HG03097 (cell line): ENCODE data around the gene ABCB10.
"Not testable (repeated sequence)": the region's sequence is repeated elsewhere in the genome, so short reads cannot be mapped to it uniquely, and the experiment has no call there.

Experiments
- ATAC-seq: cut with Tn5 transposase; IDR thresholded peaks from one replicate; pipeline ENCODE4 v1.9.1; 2021; ENCODE audit not compliant: unreplicated experiment, low FRiP score

Gene ABCB10

DNA sequence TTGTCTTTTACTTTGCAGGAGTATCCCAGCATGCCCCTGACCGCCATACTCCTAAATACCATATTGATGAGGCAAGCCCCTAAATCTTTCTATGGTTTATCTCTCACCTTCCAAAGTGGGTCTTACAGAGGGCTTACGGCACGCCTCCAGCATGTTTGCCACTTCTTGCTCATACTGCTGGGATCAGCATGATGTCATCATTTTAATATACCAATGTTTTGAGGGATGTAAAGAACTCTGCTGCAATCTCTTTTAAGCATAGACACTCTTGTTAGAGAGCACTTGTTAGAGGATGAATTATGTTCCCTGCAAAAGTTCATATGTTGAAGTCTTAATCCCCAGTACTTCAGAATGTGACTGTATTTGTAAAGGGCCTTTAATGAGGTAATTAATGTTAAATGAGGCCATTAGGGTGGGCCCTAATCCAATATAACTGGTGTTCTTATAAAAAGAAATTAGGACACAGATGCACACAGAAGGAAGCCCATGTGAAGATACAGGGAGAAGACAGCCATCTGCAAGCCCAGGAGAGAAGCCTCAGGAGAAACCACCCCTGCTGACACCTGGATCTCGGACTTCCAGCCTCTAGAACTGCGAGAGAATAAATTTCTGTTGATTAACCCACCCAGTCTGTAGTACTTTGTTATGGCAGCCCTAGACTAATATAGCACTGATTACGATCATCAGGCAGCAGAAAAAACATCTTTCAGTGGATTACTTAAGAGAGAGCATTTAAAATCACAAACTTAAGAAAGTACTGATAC, 16.4 kb upstream of the ABCB10 start:
- ATAC-seq: no peak

DNA sequence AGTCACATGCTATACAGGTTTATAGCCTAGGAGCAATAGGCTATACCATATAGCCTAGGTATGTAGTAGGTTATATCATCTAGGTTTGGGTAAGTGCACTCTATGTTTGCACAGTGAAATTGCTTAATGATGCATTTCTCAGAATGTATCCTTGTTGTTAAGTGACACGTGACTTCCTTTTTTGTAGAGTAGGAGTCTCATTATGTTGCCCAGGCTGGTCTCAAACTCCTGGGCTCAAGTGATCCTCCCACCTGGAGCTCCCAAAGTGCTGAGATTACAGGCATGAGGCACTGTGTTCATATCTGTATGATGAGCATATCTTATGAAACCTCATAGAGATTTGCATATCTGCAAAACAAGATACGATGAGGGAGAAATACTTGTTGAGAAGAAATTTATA, 13.8 kb upstream of the ABCB10 start:
- no peak for ATAC-seq

DNA sequence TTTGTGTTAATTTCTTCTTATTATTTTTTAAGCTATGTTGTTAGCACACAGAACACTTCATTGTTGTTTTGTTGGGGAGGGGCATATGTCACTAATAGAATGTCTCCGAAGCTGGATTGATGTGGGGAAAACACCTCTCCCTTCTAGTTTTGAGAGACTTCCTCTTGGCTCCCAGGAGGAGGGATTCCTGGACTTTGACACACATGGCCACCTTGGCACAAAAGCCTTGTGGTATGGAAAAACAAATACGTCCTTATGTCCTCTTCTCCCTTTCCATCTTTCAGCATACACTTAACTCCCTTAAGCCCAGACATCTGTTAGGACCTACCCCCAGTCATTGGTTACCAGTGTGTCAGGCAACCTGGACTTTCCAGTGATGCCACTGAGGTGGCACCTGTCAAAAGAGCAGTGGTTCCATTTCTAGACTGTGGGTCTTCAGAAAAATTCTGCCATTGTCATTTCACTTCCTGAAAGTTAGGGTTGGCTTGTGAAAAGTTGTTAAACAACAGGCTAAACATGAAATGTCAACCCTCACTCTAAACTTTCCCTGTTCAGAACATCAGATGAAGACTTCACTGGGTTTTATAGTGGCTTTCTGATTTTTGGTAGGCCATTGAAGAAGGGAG, 12.5 kb upstream of the ABCB10 start:
- ATAC-seq: no peak

DNA sequence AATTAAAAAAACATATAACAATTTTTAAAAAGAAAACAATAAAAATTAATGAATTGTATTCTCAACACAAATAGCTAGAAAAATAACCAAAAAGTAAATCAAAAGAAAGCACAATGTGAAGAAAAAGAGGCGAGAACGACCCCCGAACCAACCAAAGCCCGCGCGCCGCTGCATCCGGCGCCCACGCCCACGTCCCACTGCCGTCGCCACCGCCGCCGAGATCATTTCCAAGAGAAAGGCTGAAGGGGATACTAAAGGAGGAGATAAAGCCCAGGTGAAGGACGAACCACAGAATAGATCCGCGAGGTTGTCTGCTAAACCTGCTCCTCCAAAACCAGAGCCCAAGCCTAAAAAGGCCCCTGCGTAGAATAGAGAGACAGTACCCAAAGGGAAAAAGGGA, 11.8 kb upstream of the ABCB10 start:
- ATAC-seq: no peak

DNA sequence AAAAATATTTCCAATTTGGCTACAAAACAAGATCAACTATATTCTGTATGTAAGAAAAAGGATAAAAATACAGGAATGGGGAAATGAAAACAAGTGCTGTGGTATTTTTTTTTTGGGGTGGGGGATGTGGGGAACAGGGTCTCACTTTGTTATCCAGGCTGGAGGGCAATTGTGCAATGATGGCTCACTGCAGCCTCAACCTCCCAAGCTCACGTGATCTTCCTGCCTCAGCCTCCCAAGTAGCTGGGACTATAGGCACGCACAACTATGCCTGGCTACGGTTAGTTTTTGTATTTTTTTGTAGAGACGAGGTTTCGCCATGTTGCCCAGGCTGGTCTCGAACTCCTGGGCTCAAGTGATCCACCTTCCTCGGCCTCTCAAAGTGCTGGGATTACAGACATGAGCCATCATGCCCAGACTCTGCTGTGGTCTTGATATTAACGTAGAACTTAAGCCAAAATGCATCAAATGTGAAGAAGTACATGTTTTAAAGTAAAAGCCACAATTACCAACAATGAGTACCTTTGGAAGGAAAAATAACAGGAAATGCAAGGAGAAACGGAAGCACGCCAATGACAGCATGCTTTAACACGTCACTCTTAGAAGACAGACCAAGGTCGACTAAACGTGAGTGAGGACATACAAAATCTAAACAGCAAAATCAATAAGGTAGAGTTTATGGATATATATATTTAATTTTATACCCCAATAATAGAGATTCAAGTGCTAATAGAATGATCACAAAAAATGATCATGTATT, 8.8 kb upstream of the ABCB10 start:
- ATAC-seq: no peak

DNA sequence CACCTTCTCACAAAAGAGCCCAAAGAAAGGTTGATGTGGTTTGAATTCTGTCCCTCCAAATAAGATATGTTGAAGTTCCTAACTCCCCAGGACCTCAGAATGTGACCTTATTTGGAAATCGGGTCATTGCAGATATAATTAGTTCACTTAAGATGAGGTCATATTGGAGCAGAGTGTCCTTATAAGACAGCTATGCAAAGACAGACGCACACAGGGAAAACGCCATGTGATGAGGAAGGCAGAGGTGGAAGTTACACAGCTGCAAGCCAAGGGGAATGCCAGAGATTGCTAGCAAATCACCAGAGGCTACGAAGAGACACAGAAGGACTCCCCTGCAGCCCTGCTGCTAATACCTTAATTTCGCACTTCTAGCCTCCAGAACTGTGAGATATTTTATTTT, 5.2 kb upstream of the ABCB10 start:
- ATAC-seq: no peak

DNA sequence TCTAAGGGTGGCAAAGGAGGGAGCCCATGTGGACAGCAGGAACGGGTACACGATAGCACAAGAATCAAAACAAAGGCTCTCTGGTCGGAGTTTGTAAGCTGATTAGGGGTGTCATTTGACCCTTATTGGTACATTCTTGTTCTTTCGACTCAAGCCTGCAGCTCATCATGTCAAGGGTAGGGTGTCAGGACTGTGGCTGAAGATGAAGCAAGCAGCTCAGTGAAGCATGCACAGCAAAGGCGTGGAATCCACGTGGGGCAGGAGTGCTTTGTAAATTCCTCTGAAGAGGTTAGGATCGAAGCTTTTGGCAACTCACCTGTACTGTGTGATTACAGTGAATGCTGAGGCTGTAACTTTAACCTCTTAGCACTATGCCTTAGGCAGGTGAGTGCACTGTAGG, 4.7 kb upstream of the ABCB10 start:
- no peak for ATAC-seq

DNA sequence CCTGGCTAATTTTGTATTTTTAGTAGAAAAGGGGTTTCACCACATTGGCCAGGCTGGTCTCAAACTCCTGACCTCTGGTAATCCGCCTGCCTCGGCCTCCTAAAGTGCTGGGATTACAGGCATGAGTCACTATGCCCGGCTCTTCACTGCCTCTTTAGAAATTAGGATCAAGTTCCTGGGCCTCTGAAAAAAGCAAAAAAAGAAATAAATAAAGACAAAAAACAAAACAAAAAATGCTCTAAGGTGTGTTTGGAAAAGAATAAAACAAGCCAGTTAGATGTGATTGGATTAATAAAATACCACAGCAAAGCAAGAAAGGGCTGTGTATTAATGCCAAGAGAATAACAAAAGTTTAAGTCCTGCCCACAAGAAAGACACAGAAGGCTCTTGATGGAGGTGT, 4.2 kb upstream of the ABCB10 start:
- no peak for ATAC-seq

DNA sequence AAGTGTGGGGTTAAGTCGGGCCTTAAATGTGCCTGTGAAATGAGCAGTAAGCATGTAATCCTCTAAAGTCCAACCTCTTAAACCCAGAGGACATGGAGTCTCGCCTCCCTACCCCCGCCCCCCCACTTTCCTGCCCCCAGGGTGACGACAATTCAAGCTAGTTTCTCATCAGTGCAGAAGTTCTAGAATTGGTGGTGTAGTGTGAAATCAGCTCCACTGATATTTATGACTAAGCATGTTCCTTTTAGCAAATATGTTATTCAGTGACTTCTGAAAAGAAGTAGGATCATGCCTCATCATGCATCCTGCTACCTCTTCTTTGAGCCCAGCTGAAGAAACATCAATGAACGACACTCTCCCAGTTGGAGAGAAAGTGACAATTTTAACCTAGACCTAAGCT, 2.6 kb upstream of the ABCB10 start:
- no peak for ATAC-seq

DNA sequence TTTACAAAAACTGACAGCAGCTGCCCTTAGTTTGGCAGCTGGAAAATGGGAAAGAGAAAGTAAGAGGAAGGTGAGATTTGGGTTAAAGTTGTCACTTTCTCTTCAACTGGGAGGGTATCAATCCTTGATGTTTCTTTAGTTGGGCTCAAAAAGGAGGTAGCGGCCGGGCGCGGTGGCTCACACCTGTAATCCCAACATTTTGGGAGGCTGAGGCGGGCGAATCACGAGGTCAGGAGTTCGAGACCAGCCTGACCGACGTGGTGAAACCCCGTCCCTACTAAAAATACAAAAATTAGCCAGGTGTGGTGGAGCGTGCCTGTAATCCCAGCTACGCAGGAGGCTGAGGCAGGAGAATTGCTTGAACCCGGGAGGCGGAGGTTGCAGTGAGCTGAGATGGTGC, 1.6 kb upstream of the ABCB10 start:
- not testable (repeated sequence) for ATAC-seq

DNA sequence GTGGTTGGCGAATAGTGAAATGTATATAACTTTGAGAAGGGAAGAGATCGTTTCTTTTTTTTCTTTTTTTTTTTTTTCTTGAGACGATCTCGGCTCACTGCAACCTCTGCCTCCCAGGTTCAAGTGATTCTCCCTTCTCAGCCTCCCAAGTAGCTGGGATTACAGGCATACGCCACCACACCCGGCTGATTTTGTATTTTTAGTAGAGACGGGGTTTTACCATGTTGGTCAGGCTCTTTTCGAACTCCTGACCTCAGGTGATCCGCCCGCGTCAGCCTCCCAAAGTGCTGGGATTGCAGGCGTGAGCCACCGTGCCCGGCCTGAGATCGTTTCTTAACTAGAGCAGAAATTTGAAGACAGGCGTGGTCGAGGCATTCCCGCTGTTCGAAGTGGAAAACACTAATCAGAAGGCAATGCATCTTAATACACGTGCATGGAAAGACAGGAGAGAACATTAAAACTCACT, 862 bp upstream of the ABCB10 start:
- ATAC-seq: not testable (repeated sequence)

DNA sequence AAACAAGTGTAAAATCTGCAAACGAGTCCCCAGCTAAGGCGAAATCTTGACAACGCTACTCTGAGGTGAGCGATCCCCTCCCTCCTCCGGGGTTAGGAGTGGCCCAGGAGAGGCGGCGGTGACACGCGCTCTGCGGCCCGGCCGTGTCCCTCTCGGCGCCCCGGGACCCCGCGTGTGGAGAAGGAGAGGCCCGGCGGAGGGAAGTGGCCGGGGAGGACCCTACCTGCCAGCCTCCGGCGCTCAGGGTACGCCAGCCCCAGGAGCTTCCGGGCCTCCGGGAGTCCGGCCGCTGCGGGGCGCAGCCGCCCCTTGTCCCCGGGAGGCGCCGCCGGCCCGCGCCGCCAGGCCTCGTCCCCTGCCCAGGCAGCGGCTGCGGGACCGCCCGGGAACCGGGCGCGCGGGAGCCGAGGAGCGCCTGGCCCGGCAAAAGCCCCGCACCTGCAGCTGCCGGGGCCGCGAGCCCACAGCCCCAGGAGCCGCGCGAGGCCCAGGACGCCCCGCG, 543 bp downstream of the ABCB10 start:
- peak; percentile 30 for ATAC-seq

DNA sequence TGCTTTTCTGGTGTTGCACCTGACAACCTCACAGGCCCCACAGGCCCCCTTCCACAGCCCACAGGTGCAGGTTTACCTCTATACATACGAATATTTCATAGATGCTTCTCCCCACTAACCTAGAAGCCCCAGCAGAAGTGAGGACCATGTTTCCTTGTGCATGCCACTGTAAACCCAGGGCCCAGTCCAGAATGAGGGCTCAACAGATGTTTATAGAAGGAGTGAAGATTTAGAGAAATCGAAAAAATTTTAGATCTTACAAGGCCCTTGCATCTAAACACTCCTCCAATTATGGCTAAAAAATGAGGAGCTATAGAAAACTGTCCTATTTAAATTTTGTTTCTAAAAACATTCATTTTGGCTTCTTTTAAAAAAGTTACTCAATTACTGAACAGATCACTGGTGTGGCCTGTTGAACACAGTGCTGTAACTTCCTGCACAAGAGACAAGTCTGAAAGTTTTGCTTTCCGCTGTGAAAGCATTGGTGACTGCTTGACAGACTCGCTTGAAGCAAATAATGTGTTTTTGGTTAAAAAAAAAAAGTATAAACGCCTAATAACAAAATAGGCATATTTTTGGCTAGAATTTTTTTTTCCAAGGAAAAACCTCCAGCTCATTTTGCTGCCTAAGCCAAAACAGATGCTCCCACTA, 1.2 kb downstream of the ABCB10 start:
- no peak for ATAC-seq

DNA sequence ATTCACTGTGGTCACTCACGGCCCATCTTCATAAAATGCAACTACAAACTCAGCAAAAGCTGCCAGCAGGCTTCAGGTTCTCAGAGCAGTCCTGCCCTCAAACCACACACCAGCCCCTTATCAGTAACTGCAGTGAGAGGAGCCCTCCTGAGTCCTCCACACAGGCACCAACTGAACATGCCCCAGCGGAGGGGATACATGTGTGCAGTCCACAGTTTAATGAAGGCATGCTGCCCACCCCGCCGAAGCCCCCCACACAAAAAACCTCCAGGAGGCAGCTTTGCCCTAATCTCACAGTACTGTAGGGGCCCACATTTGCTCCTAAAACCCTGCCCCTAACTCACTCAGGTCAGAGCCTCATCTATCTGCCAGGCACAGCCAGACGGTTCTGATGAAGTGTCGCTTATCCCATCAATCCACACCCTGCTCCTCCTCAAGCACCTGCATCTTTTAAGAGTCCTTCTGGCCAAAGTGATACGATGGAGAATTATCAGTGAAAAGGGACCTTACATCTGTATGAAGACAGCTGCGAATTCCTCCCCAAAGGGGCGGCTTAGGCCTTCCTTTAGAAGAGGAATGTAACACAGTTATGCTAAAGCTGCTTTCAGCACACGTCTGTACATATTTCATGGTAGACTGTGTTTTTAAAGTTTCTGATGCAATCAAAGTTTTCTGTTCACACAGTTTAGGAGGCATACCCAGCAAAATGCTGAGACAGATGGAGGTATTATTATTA, 3.5 kb downstream of the ABCB10 start:
- no peak for ATAC-seq

DNA sequence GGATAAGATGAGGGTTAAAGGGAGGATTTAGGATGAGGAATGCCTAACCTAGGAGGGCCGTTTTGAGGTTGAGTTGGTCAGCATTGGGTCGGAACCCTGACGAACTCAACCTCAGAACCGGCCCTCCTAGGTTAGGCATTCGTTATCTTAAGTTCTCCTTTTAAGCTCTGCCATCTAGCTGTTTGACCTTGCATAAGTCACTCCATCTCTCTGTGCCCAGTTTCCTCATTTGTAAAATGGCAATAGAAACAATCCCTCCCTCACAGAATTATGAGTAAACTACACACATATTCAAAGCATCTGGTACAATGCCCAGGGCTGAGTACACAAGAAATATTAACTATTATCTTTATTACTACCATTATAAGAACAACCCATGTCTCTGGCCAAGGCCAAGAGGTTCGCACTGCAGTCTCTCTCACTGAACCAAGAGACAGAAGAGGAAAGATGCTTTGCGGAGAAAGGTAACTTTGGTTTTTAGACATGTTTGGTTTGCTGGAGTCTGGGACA, 4.8 kb downstream of the ABCB10 start:
- ATAC-seq: no peak

DNA sequence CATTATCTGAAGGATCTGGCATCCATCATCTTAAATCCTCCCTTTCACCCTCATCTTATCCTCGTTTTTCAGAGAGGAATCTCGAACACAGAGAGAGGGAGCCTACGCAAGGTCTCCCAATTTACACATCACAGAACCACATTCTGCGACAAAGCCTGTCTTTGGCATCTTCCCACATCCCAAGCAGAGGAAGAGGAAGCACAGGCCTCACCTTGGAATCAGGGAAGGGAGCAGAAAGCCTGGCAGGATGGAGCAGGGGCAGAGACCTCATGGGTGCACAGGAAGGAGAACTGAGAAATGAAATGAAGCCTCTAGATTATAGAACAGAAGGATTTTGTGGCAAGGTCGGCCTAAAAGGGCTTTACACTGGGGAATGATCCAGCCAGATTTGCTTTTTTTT, 5.8 kb downstream of the ABCB10 start:
- no peak for ATAC-seq

DNA sequence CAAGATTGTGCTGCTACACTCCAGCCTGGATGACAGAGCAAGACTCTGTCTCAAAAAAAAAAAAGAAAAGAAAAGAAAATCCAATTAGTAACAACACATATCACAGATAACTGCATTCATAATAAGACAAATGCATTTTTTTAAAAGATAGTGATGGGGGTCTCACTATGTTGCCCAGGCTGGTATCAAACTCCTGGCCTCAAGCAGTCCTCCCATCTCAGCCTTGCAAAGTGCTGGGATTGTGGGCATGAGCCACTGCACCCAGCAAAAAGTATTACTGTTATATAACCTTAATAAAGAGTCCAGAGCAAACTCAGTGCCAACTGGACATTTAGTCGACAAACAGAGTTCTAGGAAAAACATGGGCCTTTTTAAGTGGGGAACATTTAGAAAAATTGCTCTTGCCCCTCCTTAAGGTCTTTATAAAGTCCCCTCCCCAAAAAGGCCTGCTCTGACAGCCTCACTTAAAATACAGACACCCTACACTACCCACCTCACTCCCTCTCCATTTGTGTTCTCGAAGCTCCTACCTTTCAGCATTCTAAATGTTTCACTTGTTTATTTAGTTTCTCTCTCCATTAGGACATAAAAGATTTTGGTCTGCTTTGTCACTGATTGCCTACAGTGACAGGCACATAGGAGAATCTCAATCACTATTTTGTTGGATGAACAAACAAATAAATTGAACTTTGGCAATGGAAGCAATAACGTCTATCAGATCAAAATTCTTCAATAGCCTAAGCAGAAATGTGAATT, 7.5 kb downstream of the ABCB10 start:
- ATAC-seq: no peak

DNA sequence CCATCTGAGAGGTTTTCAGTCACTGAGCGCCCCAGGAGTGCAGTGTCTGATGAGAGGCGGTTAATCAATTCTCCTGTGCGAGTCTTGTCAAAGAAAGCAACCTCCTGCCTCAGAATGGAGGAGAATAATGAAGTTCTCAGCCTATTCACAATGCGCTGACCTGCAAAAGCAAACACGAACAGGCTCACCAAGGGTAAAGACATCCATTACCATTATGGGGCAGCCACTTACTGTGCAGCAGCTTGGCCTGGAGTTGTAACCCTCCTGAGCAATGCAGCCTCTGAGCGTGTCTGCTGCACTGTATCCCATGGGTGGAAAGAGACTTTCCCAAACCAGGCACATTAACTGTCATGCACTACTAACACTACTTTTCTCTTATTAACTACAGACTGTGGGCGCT, 11.0 kb downstream of the ABCB10 start:
- ATAC-seq: no peak

DNA sequence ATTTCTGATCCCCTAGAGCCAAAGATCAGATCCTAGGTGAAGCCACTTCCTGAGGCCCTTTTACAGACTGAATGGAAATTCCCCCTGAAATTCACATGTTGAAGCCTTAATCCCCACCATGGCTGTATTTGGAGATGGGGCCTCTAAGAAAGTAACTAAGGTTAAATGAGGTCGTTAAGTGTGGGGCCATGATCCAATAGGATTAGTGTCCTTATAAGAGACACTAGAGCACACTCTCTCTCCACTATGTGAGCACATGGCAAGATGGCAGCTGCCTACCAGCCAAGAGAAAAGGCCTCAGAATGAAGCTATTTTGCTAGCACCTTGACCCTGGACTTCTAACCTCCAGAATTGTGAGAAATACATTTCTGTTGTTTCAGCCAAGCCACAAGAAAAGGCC, 13.9 kb downstream of the ABCB10 start:
- ATAC-seq: no peak
